Gastroesophageal sphincter (tissue), 4 donors: ENCODE measurements around the gene RNF144A. TPM values are rescaled to one million over a fixed set of nuclear protein-coding genes. Genes with fewer than 3 reads are reported as not detected.

Experiments
- ATAC-seq: fragments of 150-250 bp; one replicate; pipeline ENCODE4 v1.9.1; 2016; ENCODE audit warnings: mild to moderate bottlenecking, moderate library complexity
- H3K27ac ChIP-seq, 4 donors: fragments of 200-600 bp; sonication (generic) in 3 of 4; 1 replicate in 3 of 4; 2 replicates in 1 of 4; pipeline ENCODE4 v1.5.1; 2016 to 2019
- H3K27me3 ChIP-seq: fragments of 200-600 bp; sonication (generic); one replicate; pipeline ENCODE4 v1.5.1; 2019
- H3K36me3 ChIP-seq, 2 donors: fragments of 200-600 bp; sonication (generic); one replicate each; pipeline ENCODE4 v1.5.1; 2019; ENCODE audit warnings: control low read depth in 1 of 2
- H3K4me1 ChIP-seq, 3 donors: fragments of 200-600 bp; sonication (generic); 1 replicate in 2 of 3; 2 replicates in 1 of 3; pipeline ENCODE4 v1.5.1; 2016 to 2019; ENCODE audit warnings: control low read depth in 2 of 3
- H3K4me3 ChIP-seq, 2 donors: fragments of 200-600 bp; sonication (generic); one replicate each; pipeline ENCODE4 v1.5.1; 2019; ENCODE audit warnings: mild to moderate bottlenecking in 1 of 2, moderate library complexity in 1 of 2
- H3K9me3 ChIP-seq, 3 donors: fragments of 200-600 bp; sonication (generic); one replicate each; pipeline ENCODE4 v1.5.1; 2017 to 2019; ENCODE audit warnings: control low read depth in 2 of 3
- EP300 ChIP-seq: sonication (generic); formaldehyde crosslinking; IDR thresholded peaks from one replicate; pipeline ENCODE4 v1.6.1; 2017; ENCODE audit warnings: antibody characterized with exemption, mild to moderate bottlenecking
- POLR2A ChIP-seq, 2 donors: fragments of 450-650 bp; IDR thresholded peaks; one replicate each; pipeline ENCODE4 v1.6.1; 2017; ENCODE audit warnings: antibody characterized with exemption in 2 of 2, mild to moderate bottlenecking in 2 of 2, moderate library complexity in 1 of 2
- POLR2AphosphoS5 ChIP-seq: sonication (generic); formaldehyde crosslinking; IDR thresholded peaks from one replicate; pipeline ENCODE4 v1.6.1; 2017; ENCODE audit warnings: antibody characterized with exemption
- WGBS, 2 donors: methylation state at CpG; one replicate each; pipeline ENCODE4 v1.1.5; 2018; ENCODE audit warnings: low coverage in 1 of 2; 5-methylcytosine and 5-hydroxymethylcytosine counted together
- total RNA-seq, 4 donors: library from RNA; depleted of rRNA; stranded (reverse); fragments of >200 nt; gene quantifications; one replicate each; pipeline ENCODE4 v1.1.0, GENCODE V29; 2016
- TF ChIP-seq, protein P1 (sequence below), 4 experiments: fragments of 200-600 bp in 2 of 4; fragments of 450-650 bp in 2 of 4; sonication (generic) in 1 of 4; IDR thresholded peaks; one replicate each; pipeline ENCODE4 v1.5.1; 2017 to 2019; ENCODE audit warnings: antibody characterized with exemption in 4 of 4, mild to moderate bottlenecking in 2 of 4, moderate library complexity in 2 of 4

RNF144A gene
- total RNA-seq, 4 donors from 2014 or later: 7.2 to 12.9 (median 8.8) TPM

DNA sequence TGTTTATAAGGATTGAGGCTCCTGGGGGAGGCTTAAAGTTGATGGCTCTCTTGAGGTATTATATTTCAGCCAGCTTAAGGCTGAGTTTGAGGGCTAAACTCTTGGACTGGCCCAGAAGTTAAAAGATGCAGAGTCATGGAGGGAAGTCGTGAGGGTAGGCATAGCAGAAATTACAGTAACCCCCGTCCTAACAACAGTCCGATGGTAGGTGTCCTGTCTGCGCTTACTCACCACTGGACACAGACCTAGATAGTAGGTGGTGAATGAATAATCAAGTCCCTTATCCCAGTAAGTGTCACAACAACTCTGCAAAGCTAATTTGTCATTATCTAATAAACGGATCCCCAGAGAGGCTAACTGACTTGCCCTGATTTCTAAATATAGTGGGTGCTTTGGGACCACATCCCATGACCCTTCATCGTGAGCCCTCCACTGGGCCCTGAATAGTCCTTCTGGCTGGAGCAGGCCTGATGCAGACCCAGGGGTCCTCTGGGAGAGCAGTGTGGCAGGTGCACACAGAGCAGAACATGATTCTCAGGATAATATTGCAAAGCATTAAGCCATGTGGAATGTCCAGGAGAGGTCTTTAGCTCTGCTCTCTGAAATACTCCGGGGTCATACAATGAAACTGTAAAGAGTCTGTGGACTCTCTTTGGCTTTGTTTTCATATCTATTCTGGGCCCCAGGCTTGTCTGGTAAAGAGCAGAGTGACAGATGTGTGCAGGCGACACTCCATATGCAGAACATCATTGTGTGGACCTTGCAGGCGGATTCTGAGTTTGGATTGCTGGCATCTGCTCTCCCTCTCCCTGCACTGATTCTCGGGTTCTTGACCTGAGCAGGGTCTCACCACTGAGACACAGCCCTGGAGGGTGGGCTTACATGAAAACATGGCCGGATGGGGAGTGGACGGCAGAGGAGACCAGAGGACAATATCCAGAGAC is 98.1 kb downstream of the RNF144A start:
- ATAC-seq: no peak
- 41 to 47% methylated on average over 8 of the region's 12 CpGs for WGBS, 2 donors
- TF ChIP-seq POLR2A (IDR thresholded peaks at IDR 0.05) (no peak), EP300 (no peak), POLR2AphosphoS5 (no peak)
- TF ChIP-seq, protein P1, sequence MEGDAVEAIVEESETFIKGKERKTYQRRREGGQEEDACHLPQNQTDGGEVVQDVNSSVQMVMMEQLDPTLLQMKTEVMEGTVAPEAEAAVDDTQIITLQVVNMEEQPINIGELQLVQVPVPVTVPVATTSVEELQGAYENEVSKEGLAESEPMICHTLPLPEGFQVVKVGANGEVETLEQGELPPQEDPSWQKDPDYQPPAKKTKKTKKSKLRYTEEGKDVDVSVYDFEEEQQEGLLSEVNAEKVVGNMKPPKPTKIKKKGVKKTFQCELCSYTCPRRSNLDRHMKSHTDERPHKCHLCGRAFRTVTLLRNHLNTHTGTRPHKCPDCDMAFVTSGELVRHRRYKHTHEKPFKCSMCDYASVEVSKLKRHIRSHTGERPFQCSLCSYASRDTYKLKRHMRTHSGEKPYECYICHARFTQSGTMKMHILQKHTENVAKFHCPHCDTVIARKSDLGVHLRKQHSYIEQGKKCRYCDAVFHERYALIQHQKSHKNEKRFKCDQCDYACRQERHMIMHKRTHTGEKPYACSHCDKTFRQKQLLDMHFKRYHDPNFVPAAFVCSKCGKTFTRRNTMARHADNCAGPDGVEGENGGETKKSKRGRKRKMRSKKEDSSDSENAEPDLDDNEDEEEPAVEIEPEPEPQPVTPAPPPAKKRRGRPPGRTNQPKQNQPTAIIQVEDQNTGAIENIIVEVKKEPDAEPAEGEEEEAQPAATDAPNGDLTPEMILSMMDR (IDR thresholded peaks at IDR 0.05): no peak
- H3K27ac ChIP-seq: peak overlapping the region in 2 of 4 donors; percentile 4 to 21
- peaks cover 0 to 89% (median 6%) of the 10 kb centered on the region in 3 donors for H3K4me1 ChIP-seq
- no peaks in the 10 kb centered on the region for H3K27me3 ChIP-seq
- peaks cover 0 to 5% of the 10 kb centered on the region in 2 donors for H3K36me3 ChIP-seq
- H3K9me3 ChIP-seq: no peaks in the 10 kb centered on the region
- no peak overlapping the region for H3K4me3 ChIP-seq

DNA sequence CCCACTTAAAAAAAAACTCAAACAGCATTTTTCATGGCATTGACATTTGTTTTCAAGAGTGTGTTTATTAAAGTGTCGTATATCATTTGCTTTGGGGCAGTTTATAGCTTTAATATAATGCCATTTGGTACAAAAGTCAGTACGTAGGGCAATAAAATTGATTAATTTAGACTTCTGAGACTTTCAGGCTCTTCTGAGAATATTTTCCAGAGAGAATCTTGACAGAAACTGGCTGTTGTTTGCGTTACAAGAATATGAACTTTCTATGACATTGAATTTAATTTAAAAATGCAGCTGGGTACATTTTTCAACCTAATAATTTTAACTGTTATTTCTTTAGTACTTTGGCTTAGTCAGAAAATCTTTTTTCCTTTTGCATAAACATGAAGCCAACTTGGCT is 98.9 kb downstream of the RNF144A start:
- peaks cover 0 to 80% (median 6%) of the 10 kb centered on the region in 3 donors for H3K4me1 ChIP-seq
- ATAC-seq: no peak

DNA sequence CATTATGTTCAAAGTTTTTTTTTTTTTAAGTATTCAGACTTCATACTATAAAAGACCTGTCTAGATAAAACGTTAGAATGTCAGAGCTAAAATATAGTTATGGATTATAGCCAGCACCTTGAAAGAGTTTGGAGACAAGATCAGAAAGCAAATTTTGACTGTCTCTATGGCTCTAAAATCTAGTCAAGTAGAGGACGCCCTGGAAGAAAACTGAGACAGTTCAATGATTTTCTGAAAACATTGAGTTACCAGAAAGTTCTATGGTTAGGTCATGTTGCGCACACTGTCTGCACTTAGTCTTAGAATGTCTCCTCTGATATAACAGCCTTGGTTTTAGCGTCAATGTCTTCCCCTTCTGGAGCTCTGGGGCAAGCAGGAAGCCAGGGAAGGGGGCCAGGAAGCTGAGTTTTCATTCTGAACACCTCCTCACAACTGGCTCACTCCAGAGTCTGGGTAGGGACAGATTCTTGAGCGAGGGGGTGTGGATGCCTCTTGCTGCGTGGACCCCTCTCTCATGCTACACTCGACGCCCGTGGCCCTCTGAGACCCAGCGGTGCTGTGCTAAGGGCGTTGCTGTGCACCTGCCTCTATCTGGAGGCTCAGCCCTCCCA is 99.5 kb downstream of the RNF144A start:
- Histone ChIP-seq H3K4me3 (no peak overlapping the region), H3K9me3 (no peaks in the 10 kb centered on the region), H3K27ac (peak overlapping the region in 1 of 4 donors; percentile 26), H3K4me1 (peaks cover 0 to 75% (median 6%) of the 10 kb centered on the region in 3 donors), H3K27me3 (no peaks in the 10 kb centered on the region), H3K36me3 (peaks cover 0 to 19% of the 10 kb centered on the region in 2 donors)
- no peak for ATAC-seq
- 64 to 73% methylated on average over 7 to 9 of the region's 11 CpGs for WGBS, 2 donors
- TF ChIP-seq POLR2A (IDR thresholded peaks at IDR 0.05): no peak
- no peak for TF ChIP-seq POLR2AphosphoS5
- TF ChIP-seq EP300: no peak
- TF ChIP-seq, protein P1 (IDR thresholded peaks at IDR 0.05): no peak

More for the DNA sequence above, 98.9 kb downstream of the RNF144A start:
- no peak overlapping the region for H3K4me3 ChIP-seq
- TF ChIP-seq, protein P1 (IDR thresholded peaks at IDR 0.05): no peak
- TF ChIP-seq POLR2AphosphoS5 (no peak), EP300 (no peak), POLR2A (IDR thresholded peaks at IDR 0.05) (no peak)
- 42 to 44% methylated on average over 3 of the region's 3 CpGs for WGBS, 2 donors
- no peaks in the 10 kb centered on the region for H3K27me3 ChIP-seq
- H3K27ac ChIP-seq: no peak overlapping the region
- no peaks in the 10 kb centered on the region for H3K9me3 ChIP-seq
- H3K36me3 ChIP-seq: peaks cover 0 to 13% of the 10 kb centered on the region in 2 donors

DNA sequence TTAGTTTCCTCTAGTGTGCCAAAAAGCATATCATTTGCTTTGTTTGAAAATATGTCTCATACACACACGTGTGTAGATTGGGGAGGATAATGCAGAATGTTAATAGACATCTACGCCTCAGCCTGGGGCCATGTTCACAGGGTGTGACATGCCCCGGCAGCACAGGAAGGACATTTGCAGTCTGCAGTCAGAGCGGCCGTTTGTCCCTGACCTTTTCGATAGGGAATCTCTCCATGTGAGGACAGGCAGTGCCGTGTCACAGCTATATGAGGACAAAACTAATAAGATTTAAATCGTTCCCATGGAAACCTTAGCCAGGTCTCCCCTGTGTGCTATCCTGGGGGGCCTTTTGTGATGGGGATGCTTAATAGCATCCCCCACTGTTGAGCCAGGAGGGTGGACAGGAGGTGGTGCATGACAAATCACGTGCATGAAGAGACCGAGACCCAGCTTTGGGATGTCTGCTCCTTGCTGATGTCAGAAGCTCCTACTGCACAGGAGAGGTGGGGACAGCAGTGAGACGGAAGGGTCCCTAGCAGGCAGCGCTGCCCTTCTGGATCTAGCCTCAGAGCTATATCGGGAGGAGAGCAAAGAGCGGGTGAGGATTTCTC is 100.6 kb downstream of the RNF144A start:
- no peak for ATAC-seq
- Histone ChIP-seq H3K27ac (no peak overlapping the region), H3K4me3 (no peak overlapping the region), H3K9me3 (no peaks in the 10 kb centered on the region), H3K36me3 (peaks cover 0 to 21% of the 10 kb centered on the region in 2 donors), H3K4me1 (peaks cover 0 to 76% (median 6%) of the 10 kb centered on the region in 3 donors), H3K27me3 (no peaks in the 10 kb centered on the region)
- TF ChIP-seq POLR2AphosphoS5 (no peak), EP300 (no peak), POLR2A (IDR thresholded peaks at IDR 0.05) (no peak)
- TF ChIP-seq, protein P1 (IDR thresholded peaks at IDR 0.05): no peak
- 63 to 73% methylated on average over 8 to 12 of the region's 14 CpGs for WGBS, 2 donors
